SK-N-MC (cell line): ENCODE measurements around the gene OBSCN.

ENCODE experiments used
- DNase-seq: peaks from one replicate; pipeline ENCODE4 v3.0.0-alpha.2; 2011; ENCODE audit warnings: low read depth, low spot score
- H3K27ac ChIP-seq: fragments of 200-600 bp; sonication (generic); 2 replicates; pipeline ENCODE4 v1.5.1; 2016; ENCODE audit warnings: mixed run types
- H3K36me3 ChIP-seq: fragments of 200-600 bp; sonication (generic); 2 replicates; pipeline ENCODE4 v1.6.1; 2017; ENCODE audit warnings: antibody characterized with exemption, low read length, mixed read lengths; ENCODE audit not compliant: insufficient read depth
- H3K4me3 ChIP-seq: fragments of 200-600 bp; sonication (generic); 2 replicates; pipeline ENCODE4 v1.5.1; 2016
- H3K9ac ChIP-seq: fragments of 200-600 bp; sonication (generic); 2 replicates; pipeline ENCODE4 v1.8.0; 2017; ENCODE audit warnings: mixed run types, mixed read lengths; ENCODE audit not compliant: insufficient read length
- H3K9me3 ChIP-seq: fragments of 200-600 bp; sonication (generic); 2 replicates; pipeline ENCODE4 v1.6.1; 2017; ENCODE audit warnings: low read depth, mild to moderate bottlenecking, antibody characterized with exemption, low read length, moderate library complexity, mixed read lengths
- EZH2 ChIP-seq: fragments of 200-600 bp; sonication (generic); IDR thresholded peaks from one replicate; pipeline ENCODE4 v1.6.1; 2017; ENCODE audit warnings: antibody characterized with exemption
- FOXP2 ChIP-seq: optimal IDR thresholded peaks from 2 replicates; pipeline ENCODE3; 2011; ENCODE audit warnings: mild to moderate bottlenecking, moderate library complexity; ENCODE audit not compliant: insufficient read depth; ENCODE audit errors: extremely low read length, control extremely low read depth
- POLR2AphosphoS5 ChIP-seq: IDR thresholded peaks from 2 replicates; pipeline ENCODE4 v1.6.1; 2012; ENCODE audit warnings: mild to moderate bottlenecking, low read depth, low read length, borderline replicate concordance

Gene OBSCN

GRCh38 chr1:228283043-228283371 is 75.2 kb downstream of the OBSCN start:
- TF ChIP-seq FOXP2 (no peak), EZH2 (no peak), POLR2AphosphoS5 (no peak)
- no peak for DNase-seq

GRCh38 chr1:228283476-228284147 is 75.8 kb downstream of the OBSCN start:
- TF ChIP-seq EZH2 (no peak), POLR2AphosphoS5 (no peak), FOXP2 (no peak)
- no peaks in the 10 kb centered on the region for H3K9me3 ChIP-seq
- H3K27ac ChIP-seq = no peak overlapping the region
- no peaks in the 10 kb centered on the region for H3K36me3 ChIP-seq
- H3K4me3 ChIP-seq = no peak overlapping the region
- no peak for DNase-seq
- H3K9ac ChIP-seq = no peak overlapping the region

More at GRCh38 chr1:228283043-228283371, 75.2 kb downstream of the OBSCN start:
- H3K27ac ChIP-seq = no peak overlapping the region
- no peak overlapping the region for H3K4me3 ChIP-seq
- H3K9me3 ChIP-seq = no peaks in the 10 kb centered on the region
- no peaks in the 10 kb centered on the region for H3K36me3 ChIP-seq
- no peak overlapping the region for H3K9ac ChIP-seq

- no peaks in the 10 kb centered on the region for H3K36me3 ChIP-seq
These were observed 76.3 kb downstream of the OBSCN start for GRCh38 chr1:228284148-228284495.

GRCh38 chr1:228284521-228284920 is 76.7 kb downstream of the OBSCN start:
- TF ChIP-seq POLR2AphosphoS5 = no peak
- TF ChIP-seq FOXP2 = no peak
- TF ChIP-seq EZH2 = no peak
- no peaks in the 10 kb centered on the region for H3K36me3 ChIP-seq
- H3K9me3 ChIP-seq = no peaks in the 10 kb centered on the region

More at GRCh38 chr1:228284148-228284495, 76.3 kb downstream of the OBSCN start:
- Histone ChIP-seq H3K27ac (no peak overlapping the region), H3K9ac (no peak overlapping the region), H3K9me3 (no peaks in the 10 kb centered on the region), H3K4me3 (no peak overlapping the region)
- TF ChIP-seq EZH2 (no peak), POLR2AphosphoS5 (no peak), FOXP2 (no peak)
- no peak for DNase-seq

GRCh38 chr1:228285661-228286504 is 78.0 kb downstream of the OBSCN start:
- TF ChIP-seq POLR2AphosphoS5 = no peak
- TF ChIP-seq EZH2 = no peak
- TF ChIP-seq FOXP2 = no peak
- no peak overlapping the region for H3K27ac ChIP-seq
- DNase-seq = no peak
- H3K9me3 ChIP-seq = no peaks in the 10 kb centered on the region
- no peak overlapping the region for H3K9ac ChIP-seq
- H3K36me3 ChIP-seq = no peaks in the 10 kb centered on the region
- no peak overlapping the region for H3K4me3 ChIP-seq

More at GRCh38 chr1:228284521-228284920, 76.7 kb downstream of the OBSCN start:
- Histone ChIP-seq H3K9ac (no peak overlapping the region), H3K4me3 (no peak overlapping the region), H3K27ac (no peak overlapping the region)
- no peak for DNase-seq

GRCh38 chr1:228286505-228287417 is 78.9 kb downstream of the OBSCN start:
- Histone ChIP-seq H3K36me3 (no peaks in the 10 kb centered on the region), H3K9ac (no peak overlapping the region), H3K4me3 (no peak overlapping the region), H3K27ac (no peak overlapping the region), H3K9me3 (no peaks in the 10 kb centered on the region)
- DNase-seq = no peak
- TF ChIP-seq EZH2 (no peak), POLR2AphosphoS5 (no peak), FOXP2 (no peak)

GRCh38 chr1:228287541-228288425 is 79.9 kb downstream of the OBSCN start:
- H3K36me3 ChIP-seq = no peaks in the 10 kb centered on the region
- no peak overlapping the region for H3K9ac ChIP-seq
- no peak for DNase-seq
- TF ChIP-seq FOXP2 (no peak), POLR2AphosphoS5 (no peak), EZH2 (no peak)
- H3K27ac ChIP-seq = no peak overlapping the region
- no peaks in the 10 kb centered on the region for H3K9me3 ChIP-seq
- H3K4me3 ChIP-seq = no peak overlapping the region
